SK-N-SH (cell line): ENCODE results near the gene CACNA2D4. TPM values are rescaled to one million over a fixed set of nuclear protein-coding genes. Genes with fewer than 3 reads are reported as not detected.

Source experiments
- CTCF ChIA-PET: fragments of 300-600, 350-600 bp; formaldehyde crosslinking; extraction: SDS; loops from one replicate; lab custom pipeline; 2021; lab: Yijun Ruan, JAX
- POLR2A ChIA-PET: fragments of 350-600 bp; sonication (Branson Sonifier 250); formaldehyde crosslinking; extraction: SDS; loops from one replicate; lab custom pipeline; 2020; ENCODE audit warnings: antibody characterized with exemption, inconsistent platforms; lab: Yijun Ruan, JAX
- DNase-seq: peaks from one replicate; pipeline ENCODE4 v3.0.0; 2012
- H2AFZ ChIP-seq: fragments of 200-600 bp; sonication (generic); 2 replicates; pipeline ENCODE4 v1.8.1; 2016; ENCODE audit warnings: antibody characterized with exemption, mild to moderate bottlenecking, low read depth
- H3F3A ChIP-seq: fragments of 200-600 bp; sonication (generic); replicated peaks from 2 replicates; pipeline ENCODE3; 2016; ENCODE audit warnings: antibody characterized with exemption, mild to moderate bottlenecking; ENCODE audit not compliant: insufficient read depth
- H3K27ac ChIP-seq, 2 experiments: fragments of 200-500 bp in 1 of 2; fragments of 200-600 bp in 1 of 2; sonication (Bioruptor generic) in 1 of 2; sonication (generic), shearing (Covaris generic) in 1 of 2; 2 replicates each; pipeline versions ENCODE4 v1.5.1 to v1.6.1; 2014 to 2016; ENCODE audit warnings: low read depth in 2 of 2, inconsistent platforms in 1 of 2, low read length in 1 of 2, mild to moderate bottlenecking in 1 of 2, mixed read lengths in 1 of 2
- H3K27me3 ChIP-seq: fragments of 200-600 bp; sonication (generic), shearing (Covaris generic); 2 replicates; pipeline ENCODE4 v1.6.1; 2016; ENCODE audit warnings: mixed run types; ENCODE audit not compliant: insufficient read depth
- H3K36me3 ChIP-seq, 2 experiments: fragments of 200-500 bp in 1 of 2; fragments of 200-600 bp in 1 of 2; sonication (Bioruptor generic) in 1 of 2; sonication (generic) in 1 of 2; replicated peaks in 1 of 2; 2 replicates each; pipeline versions ENCODE3 to v1.5.1; 2014 to 2016; ENCODE audit warnings: low read length in 1 of 2, mild to moderate bottlenecking in 1 of 2; ENCODE audit not compliant: insufficient read depth in 2 of 2, control insufficient read depth in 1 of 2
- H3K4me1 ChIP-seq, 2 experiments: fragments of 200-500 bp in 1 of 2; fragments of 200-600 bp in 1 of 2; sonication (Bioruptor generic) in 1 of 2; sonication (generic), shearing (Covaris generic) in 1 of 2; 2 replicates each; pipeline versions ENCODE4 v1.5.1 to v1.6.1; 2014 to 2016; ENCODE audit warnings: low read depth in 1 of 2, low read length in 1 of 2, mixed run types in 1 of 2; ENCODE audit not compliant: insufficient read depth in 2 of 2, control insufficient read depth in 1 of 2
- H3K4me2 ChIP-seq: fragments of 200-600 bp; sonication (generic), shearing (Covaris generic); 2 replicates; pipeline ENCODE4 v1.6.1; 2017; ENCODE audit warnings: mixed run types
- H3K4me3 ChIP-seq, 2 experiments: fragments of 200-500 bp in 1 of 2; fragments of 200-600 bp in 1 of 2; sonication (Bioruptor generic) in 1 of 2; sonication (generic), shearing (Covaris generic) in 1 of 2; 2 replicates each; pipeline versions ENCODE4 v1.5.1 to v1.8.1; 2014 to 2016; ENCODE audit warnings: low read depth in 2 of 2, inconsistent platforms in 1 of 2, low read length in 1 of 2, mild to moderate bottlenecking in 1 of 2, mixed read lengths in 1 of 2, moderate library complexity in 1 of 2
- H3K79me2 ChIP-seq: fragments of 200-600 bp; sonication (generic); 2 replicates; pipeline ENCODE4 v1.8.1; 2017; ENCODE audit warnings: mild to moderate bottlenecking; ENCODE audit not compliant: insufficient read depth
- H3K9ac ChIP-seq: fragments of 200-600 bp; sonication (generic); 2 replicates; pipeline ENCODE4 v1.6.1; 2017; ENCODE audit warnings: mixed run types
- H3K9me2 ChIP-seq: fragments of 200-600 bp; sonication (generic); 2 replicates; pipeline ENCODE4 v1.6.1; 2017; ENCODE audit warnings: mixed run types
- H3K9me3 ChIP-seq: fragments of 200-600 bp; sonication (generic); 2 replicates; pipeline ENCODE4 v1.6.1; 2017; ENCODE audit warnings: mixed run types, mild to moderate bottlenecking, moderate library complexity
- H4K20me1 ChIP-seq: fragments of 200-600 bp; sonication (generic); 2 replicates; pipeline ENCODE4 v1.6.1; 2017; ENCODE audit warnings: mild to moderate bottlenecking, mixed run types; ENCODE audit not compliant: insufficient read depth
- CTCF ChIP-seq: fragments of 200-600 bp; sonication (generic); IDR thresholded peaks from 2 replicates; pipeline ENCODE4 v1.6.1; 2017; ENCODE audit warnings: antibody characterized with exemption, mild to moderate bottlenecking, moderate library complexity
- ELF1 ChIP-seq: IDR thresholded peaks from 2 replicates; pipeline ENCODE4 v1.4.0; 2012
- FOXM1 ChIP-seq: IDR thresholded peaks from 2 replicates; pipeline ENCODE4 v1.4.0; 2012; ENCODE audit warnings: low read depth, mild to moderate bottlenecking
- IRF3 ChIP-seq: fragments of 150-350 bp; IDR thresholded peaks from 2 replicates; pipeline ENCODE4 v1.6.1; 2016; ENCODE audit warnings: mild to moderate bottlenecking, low read depth, low read length
- MAX ChIP-seq: IDR thresholded peaks from 2 replicates; pipeline ENCODE4 v1.4.0; 2012; ENCODE audit warnings: low read depth
- NRF1 ChIP-seq: IDR thresholded peaks from 2 replicates; pipeline ENCODE4 v1.6.1; 2012; ENCODE audit warnings: low read depth, mild to moderate bottlenecking, low read length
- POLR2AphosphoS5 ChIP-seq: IDR thresholded peaks from 2 replicates; pipeline ENCODE4 v1.6.1; 2012; ENCODE audit warnings: low read depth, low read length
- RAD21 ChIP-seq: IDR thresholded peaks from 2 replicates; pipeline ENCODE4 v1.6.1; 2012; ENCODE audit warnings: mild to moderate bottlenecking, low read length
- RXRA ChIP-seq: IDR thresholded peaks from 2 replicates; pipeline ENCODE4 v1.4.0; 2012; ENCODE audit warnings: low read depth, mild to moderate bottlenecking, borderline replicate concordance
- SIN3A ChIP-seq: IDR thresholded peaks from 2 replicates; pipeline ENCODE4 v1.6.1; 2012; ENCODE audit warnings: low read depth, mild to moderate bottlenecking, low read length, moderate library complexity, borderline replicate concordance
- SMC3 ChIP-seq: IDR thresholded peaks from 2 replicates; pipeline ENCODE4 v1.6.1; 2012; ENCODE audit warnings: low read depth, low read length, improper control_type of control experiment
- TAF1 ChIP-seq: IDR thresholded peaks from 2 replicates; pipeline ENCODE4 v1.6.1; 2012; ENCODE audit warnings: low read depth, mild to moderate bottlenecking, low read length, moderate library complexity, borderline replicate concordance
- TEAD4 ChIP-seq: IDR thresholded peaks from 2 replicates; pipeline ENCODE4 v1.4.0; 2012; ENCODE audit warnings: mild to moderate bottlenecking, borderline replicate concordance; ENCODE audit not compliant: insufficient read depth
- USF2 ChIP-seq: fragments of 150-350 bp; IDR thresholded peaks from 2 replicates; pipeline ENCODE4 v1.6.1; 2017; ENCODE audit warnings: antibody characterized with exemption, low read length, low read depth, borderline replicate concordance
- YY1 ChIP-seq: IDR thresholded peaks from 2 replicates; pipeline ENCODE4 v1.4.0; 2012; ENCODE audit warnings: low read depth, mild to moderate bottlenecking
- WGBS: methylation state at CpG from one replicate; pipeline ENCODE4 v1.1.6; 2017; ENCODE audit warnings: low lambda C conversion rate; 5-methylcytosine and 5-hydroxymethylcytosine counted together
- polyA plus RNA-seq, 3 experiments: library from polyadenylated mRNA; depleted of rRNA; stranded (reverse); fragments of >200 nt; gene quantifications; 2 replicates each; pipeline ENCODE4 v1.2.3, GENCODE V29; 2012

The CACNA2D4 gene
- polyA plus RNA-seq, 1 of the 3 experiments (the other 2 are of a cell fraction), result 0.02 TPM

- Histone ChIP-seq H3K36me3 (no peaks in the 10 kb centered on the region), H3K79me2 (no peaks in the 10 kb centered on the region), H3K4me2 (no peak overlapping the region), H2AFZ (no peak overlapping the region), H3K9me2 (no peaks in the 10 kb centered on the region), H3K27ac (no peak overlapping the region), H3K9me3 (no peaks in the 10 kb centered on the region), H3K9ac (no peak overlapping the region), H3K4me3 (no peak overlapping the region), H4K20me1 (no peaks in the 10 kb centered on the region), H3K4me1 (peaks cover 5 to 41% of the 10 kb centered on the region in 2 experiments; a peak in 2 of 4 replicates), H3K27me3 (peaks cover 20% of the 10 kb centered on the region), H3F3A (no peaks in the 10 kb centered on the region)
- WGBS, result 14% methylated on average over 1 of the region's 10 CpGs
- ChIA-PET CTCF (interaction anchor here (1.4 to 2.3 kb wide), 2 partner anchors 53 to 96 kb away, joined by 3 to 5 read pairs; no protein-coding TSS in a partner anchor), POLR2A (no interaction called here)
- TF ChIP-seq MAX, result no peak
- DNase-seq, result no peak
These were observed 74.2 kb downstream of the CACNA2D4 start for GRCh38 chr12:1844223-1844622.

GRCh38 chr12:1843641-1844005, 74.8 kb downstream of the CACNA2D4 start:
- Histone ChIP-seq H2AFZ (no peak overlapping the region), H3K4me1 (peaks cover 5 to 47% of the 10 kb centered on the region in 2 experiments; a peak in 1 of 4 replicates), H3K4me3 (no peak overlapping the region), H3K4me2 (no peak overlapping the region), H3K9me3 (no peaks in the 10 kb centered on the region), H3K27me3 (peaks cover 20% of the 10 kb centered on the region), H3K27ac (no peak overlapping the region), H3K36me3 (no peaks in the 10 kb centered on the region), H3F3A (no peaks in the 10 kb centered on the region), H4K20me1 (no peaks in the 10 kb centered on the region), H3K9me2 (no peaks in the 10 kb centered on the region), H3K9ac (no peak overlapping the region), H3K79me2 (no peaks in the 10 kb centered on the region)
- no peak for DNase-seq
- TF ChIP-seq NRF1 (no peak), FOXM1 (no peak), USF2 (no peak), CTCF (no peak), YY1 (no peak), TEAD4 (no peak), MAX (no peak), ELF1 (no peak), POLR2AphosphoS5 (no peak), SMC3 (no peak), SIN3A (no peak), TAF1 (no peak), RXRA (no peak), IRF3 (no peak), RAD21 (no peak)
- ChIA-PET POLR2A (no interaction called here), CTCF (interaction anchor here (1.4 to 2.3 kb wide), 2 partner anchors 52 to 96 kb away, joined by 3 to 5 read pairs; no protein-coding TSS in a partner anchor)
- WGBS, result 37% methylated on average over 3 of the region's 3 CpGs
